Activated CD8-positive, alpha-beta T cell treated with anti-CD3 and anti-CD28 coated beads for 36 hours (primary cell): ENCODE results near the gene RPH3AL. TPM values are rescaled to one million over a fixed set of nuclear protein-coding genes. Genes with fewer than 3 reads are reported as not detected.

Experiments used
- ATAC-seq: fragments of 200-7000 bp; cut with Tn5 transposase; one replicate; pipeline ENCODE4 v1.10.0; 2021; ENCODE audit warnings: mild to moderate bottlenecking, moderate library complexity
- CTCF ChIA-PET: fragments of 350-600 bp; sonication (Branson Sonifier 250); formaldehyde crosslinking; loops from one replicate; lab custom pipeline; 2021; ENCODE audit warnings: antibody characterized with exemption; lab: Charles Lee
- POLR2A ChIA-PET: fragments of 350-600 bp; sonication (Branson Sonifier 250); formaldehyde crosslinking; loops from one replicate; lab custom pipeline; 2021; ENCODE audit warnings: antibody characterized with exemption; lab: Charles Lee
- DNase-seq: peaks from one replicate; pipeline ENCODE4 v3.0.0-alpha.2; 2020
- H3K27ac Mint-ChIP-seq: one replicate; pipeline ENCODE4 v1.8.0; 2021; ENCODE audit warnings: mild to moderate bottlenecking, mixed read lengths
- H3K27me3 Mint-ChIP-seq: one replicate; pipeline ENCODE4 v1.8.0; 2021; ENCODE audit warnings: mixed read lengths
- H3K36me3 Mint-ChIP-seq: one replicate; pipeline ENCODE4 v1.8.0; 2021; ENCODE audit warnings: low read depth, mixed read lengths
- H3K4me1 Mint-ChIP-seq: one replicate; pipeline ENCODE4 v1.8.0; 2021; ENCODE audit warnings: low read depth, mixed read lengths
- H3K4me3 Mint-ChIP-seq: one replicate; pipeline ENCODE4 v1.8.0; 2021; ENCODE audit warnings: mild to moderate bottlenecking, moderate library complexity, mixed read lengths
- H3K9me3 Mint-ChIP-seq: one replicate; pipeline ENCODE4 v1.8.0; 2021; ENCODE audit warnings: mixed read lengths
- intact Hi-C: fragments of 100-400 bp; cut with micrococcal nuclease; formaldehyde crosslinking; loops from one replicate; pipeline ENCODE4 v1.10.0; 2022
- total RNA-seq, 2 experiments: library from RNA; stranded (reverse); gene quantifications; one replicate each; pipeline ENCODE4 v1.2.3, GENCODE V29; 2021
- TF ChIP-seq, protein P1 (sequence below): fragments of 200-600 bp; IDR thresholded peaks from one replicate; pipeline ENCODE4 v1.8.0; 2022; ENCODE audit warnings: antibody characterized with exemption, mild to moderate bottlenecking

The RPH3AL gene
- total RNA-seq, 2 experiments from 2014 or later: 0.72 to 1.1 TPM

DNA sequence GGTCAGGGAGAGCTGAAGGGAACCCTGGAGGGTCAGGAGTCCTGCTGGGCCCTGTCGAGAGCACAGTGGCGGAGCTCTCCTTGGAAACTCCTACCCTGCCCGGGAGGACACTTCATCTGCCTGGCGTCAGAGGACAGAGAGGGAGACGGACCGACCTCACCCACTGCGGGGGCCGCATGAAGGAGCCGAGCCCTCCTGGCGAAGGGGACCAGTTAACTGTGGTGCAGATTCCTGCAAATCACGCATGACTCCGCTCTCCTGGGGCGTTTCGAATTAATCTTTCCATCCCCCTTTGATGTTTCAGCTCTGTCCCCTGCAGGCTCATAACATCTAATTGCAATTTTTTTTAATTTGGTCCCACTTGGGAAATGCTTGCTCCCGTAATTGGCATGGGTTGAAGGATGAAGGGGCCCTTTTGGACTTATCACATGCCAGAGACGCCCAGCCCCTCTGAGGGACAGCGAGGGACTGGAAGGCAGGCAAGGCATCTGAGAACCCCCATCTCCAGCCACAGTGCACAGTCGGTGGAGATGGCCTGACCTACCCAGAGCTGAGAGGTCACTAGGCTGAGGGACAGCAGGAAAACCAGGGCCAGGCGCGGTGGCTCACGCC lies 26.5 kb downstream of the RPH3AL start:
- ChIA-PET POLR2A (no interaction called here), CTCF (no interaction called here)
- H3K9me3 Mint-ChIP-seq: no peaks in the 10 kb centered on the region
- intact Hi-C loops: no loop called here
- no peaks in the 10 kb centered on the region for H3K27me3 Mint-ChIP-seq
- peaks cover 14% of the 10 kb centered on the region for H3K4me1 Mint-ChIP-seq
- H3K4me3 Mint-ChIP-seq: no peak overlapping the region
- DNase-seq (no peak), ATAC-seq (no peak)
- H3K36me3 Mint-ChIP-seq: no peaks in the 10 kb centered on the region
- TF ChIP-seq, protein P1, sequence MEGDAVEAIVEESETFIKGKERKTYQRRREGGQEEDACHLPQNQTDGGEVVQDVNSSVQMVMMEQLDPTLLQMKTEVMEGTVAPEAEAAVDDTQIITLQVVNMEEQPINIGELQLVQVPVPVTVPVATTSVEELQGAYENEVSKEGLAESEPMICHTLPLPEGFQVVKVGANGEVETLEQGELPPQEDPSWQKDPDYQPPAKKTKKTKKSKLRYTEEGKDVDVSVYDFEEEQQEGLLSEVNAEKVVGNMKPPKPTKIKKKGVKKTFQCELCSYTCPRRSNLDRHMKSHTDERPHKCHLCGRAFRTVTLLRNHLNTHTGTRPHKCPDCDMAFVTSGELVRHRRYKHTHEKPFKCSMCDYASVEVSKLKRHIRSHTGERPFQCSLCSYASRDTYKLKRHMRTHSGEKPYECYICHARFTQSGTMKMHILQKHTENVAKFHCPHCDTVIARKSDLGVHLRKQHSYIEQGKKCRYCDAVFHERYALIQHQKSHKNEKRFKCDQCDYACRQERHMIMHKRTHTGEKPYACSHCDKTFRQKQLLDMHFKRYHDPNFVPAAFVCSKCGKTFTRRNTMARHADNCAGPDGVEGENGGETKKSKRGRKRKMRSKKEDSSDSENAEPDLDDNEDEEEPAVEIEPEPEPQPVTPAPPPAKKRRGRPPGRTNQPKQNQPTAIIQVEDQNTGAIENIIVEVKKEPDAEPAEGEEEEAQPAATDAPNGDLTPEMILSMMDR: no peak
- H3K27ac Mint-ChIP-seq: no peak overlapping the region

DNA sequence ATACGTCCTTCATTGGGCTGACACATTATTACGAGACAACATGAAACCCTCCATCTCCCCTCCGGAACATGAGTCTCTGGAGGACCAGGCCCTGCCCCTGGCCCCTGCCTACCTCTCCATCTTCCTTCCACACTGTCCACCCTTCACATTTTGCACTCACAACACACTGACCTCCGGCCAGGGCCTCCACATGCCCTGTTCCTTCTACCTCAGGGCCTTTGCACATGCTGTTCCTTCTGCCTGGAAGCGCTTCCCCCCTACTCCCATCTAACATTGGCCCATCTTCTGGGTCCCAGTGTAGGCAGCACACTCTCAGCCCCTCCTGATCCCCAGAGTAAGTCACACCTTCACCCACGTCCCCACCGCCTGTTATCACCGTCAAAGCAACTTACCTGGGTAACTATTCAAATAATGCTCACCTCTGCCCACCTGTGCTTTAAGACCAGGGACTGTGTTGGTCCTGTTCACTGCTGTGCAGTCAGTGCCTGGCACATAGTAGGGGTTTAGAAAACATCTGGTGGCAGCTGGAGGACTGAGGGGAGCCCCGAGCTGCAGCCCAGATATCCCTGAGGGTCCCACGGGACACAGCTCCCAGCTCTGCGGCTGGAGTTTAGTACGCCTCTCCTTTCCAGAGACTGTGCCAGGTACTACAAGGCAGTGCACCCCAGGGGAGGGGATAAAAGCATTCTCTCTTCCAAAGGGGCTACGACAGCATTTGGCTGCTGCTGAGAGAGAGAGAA lies 27.2 kb downstream of the RPH3AL start:
- TF ChIP-seq, protein P1: no peak
- DNase-seq (no peak), ATAC-seq (no peak)
- intact Hi-C loops: no loop called here
- H3K9me3 Mint-ChIP-seq: no peaks in the 10 kb centered on the region
- H3K4me1 Mint-ChIP-seq: peaks cover 9% of the 10 kb centered on the region
- H3K4me3 Mint-ChIP-seq: no peak overlapping the region
- no peaks in the 10 kb centered on the region for H3K36me3 Mint-ChIP-seq
- ChIA-PET CTCF (no interaction called here), POLR2A (no interaction called here)
- no peaks in the 10 kb centered on the region for H3K27me3 Mint-ChIP-seq
- H3K27ac Mint-ChIP-seq: no peak overlapping the region

DNA sequence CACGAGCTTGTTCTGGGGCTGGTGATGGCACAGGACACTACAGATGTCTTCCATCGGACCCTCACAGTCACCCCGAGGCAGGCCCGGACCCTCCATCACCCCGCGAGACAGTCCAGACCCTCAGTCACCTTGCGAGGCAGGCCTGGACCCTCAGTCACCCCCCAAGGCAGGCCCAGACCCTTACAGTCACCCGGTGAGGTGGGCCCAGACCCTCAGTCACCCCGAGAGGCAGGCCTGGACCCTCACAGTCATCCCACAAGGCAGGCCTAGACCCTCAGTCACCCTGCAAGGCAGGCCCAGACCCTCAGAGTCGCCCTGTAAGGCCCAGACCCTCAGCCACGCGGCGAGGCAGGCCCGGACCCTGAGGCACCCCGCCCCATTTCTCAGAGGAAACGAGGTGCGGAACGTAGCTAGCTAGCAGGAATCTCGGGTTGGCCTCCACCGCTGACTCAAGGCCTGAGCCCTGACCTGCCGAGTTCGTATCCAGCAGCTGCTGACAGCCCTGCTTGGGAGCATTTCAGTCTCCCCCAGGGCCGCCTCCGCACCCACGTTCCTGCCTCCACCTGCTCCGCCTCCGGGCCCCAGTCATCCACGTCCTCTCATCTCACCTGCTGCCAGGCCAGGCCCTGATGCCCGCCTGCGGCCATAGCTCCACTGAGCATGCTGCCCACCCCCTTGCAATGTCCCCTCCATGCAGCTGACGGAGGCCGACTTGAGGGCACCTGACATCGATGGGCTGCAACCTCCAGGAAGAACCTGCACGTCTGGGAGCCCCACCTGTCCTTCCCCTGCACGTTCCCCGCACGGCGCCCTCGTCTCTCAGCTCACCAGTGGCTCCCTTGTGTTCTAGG lies 28.7 kb downstream of the RPH3AL start:
- ATAC-seq: no peak
- intact Hi-C loops: no loop called here
- CTCF ChIA-PET: no interaction called here
- no peaks in the 10 kb centered on the region for H3K9me3 Mint-ChIP-seq
- POLR2A ChIA-PET: interaction anchor here (0.7 to 1.0 kb wide), 2 partner anchors 15 to 451 kb away, joined by 3 to 4 read pairs; no protein-coding TSS in a partner anchor
- DNase-seq: no peak
- H3K27me3 Mint-ChIP-seq: no peaks in the 10 kb centered on the region
- TF ChIP-seq, protein P1: no peak
- no peak overlapping the region for H3K4me3 Mint-ChIP-seq
- H3K36me3 Mint-ChIP-seq: no peaks in the 10 kb centered on the region
- no peak overlapping the region for H3K27ac Mint-ChIP-seq
- H3K4me1 Mint-ChIP-seq: no peaks in the 10 kb centered on the region

DNA sequence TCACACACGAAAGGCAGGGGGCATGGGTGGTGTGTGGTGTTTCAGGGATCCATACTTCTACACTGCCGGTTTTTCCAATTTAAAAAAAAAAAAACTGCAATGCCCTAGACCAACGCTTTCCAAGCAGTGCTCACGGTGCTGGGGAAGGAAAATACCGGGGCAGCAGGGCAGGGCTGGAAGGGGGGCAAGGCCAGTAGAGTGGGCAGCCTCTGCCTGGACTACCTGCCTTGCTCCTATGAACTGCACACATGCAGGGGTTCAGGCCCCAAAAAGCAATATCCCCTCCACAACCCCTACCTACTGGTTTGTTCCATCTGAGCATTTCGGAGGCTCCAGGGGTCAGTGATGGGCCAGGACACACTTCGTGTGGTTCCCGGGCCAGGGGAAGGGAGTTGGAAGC lies 29.4 kb downstream of the RPH3AL start:
- H3K4me3 Mint-ChIP-seq: no peak overlapping the region
- H3K4me1 Mint-ChIP-seq: no peaks in the 10 kb centered on the region
- CTCF ChIA-PET: no interaction called here
- POLR2A ChIA-PET: no interaction called here
- H3K36me3 Mint-ChIP-seq: no peaks in the 10 kb centered on the region
- H3K9me3 Mint-ChIP-seq: no peaks in the 10 kb centered on the region
- intact Hi-C loops: no loop called here
- DNase-seq: no peak
- no peak for ATAC-seq
- TF ChIP-seq, protein P1: no peak
- no peak overlapping the region for H3K27ac Mint-ChIP-seq
- H3K27me3 Mint-ChIP-seq: no peaks in the 10 kb centered on the region
